ENCODE data around the gene ZDHHC14. TPM values are rescaled to one million over a fixed set of nuclear protein-coding genes. Genes with fewer than 3 reads are reported as not detected.

Gene ZDHHC14
- total RNA-seq, 1 donor from 2014 or later: 5.1 TPM

DNA sequence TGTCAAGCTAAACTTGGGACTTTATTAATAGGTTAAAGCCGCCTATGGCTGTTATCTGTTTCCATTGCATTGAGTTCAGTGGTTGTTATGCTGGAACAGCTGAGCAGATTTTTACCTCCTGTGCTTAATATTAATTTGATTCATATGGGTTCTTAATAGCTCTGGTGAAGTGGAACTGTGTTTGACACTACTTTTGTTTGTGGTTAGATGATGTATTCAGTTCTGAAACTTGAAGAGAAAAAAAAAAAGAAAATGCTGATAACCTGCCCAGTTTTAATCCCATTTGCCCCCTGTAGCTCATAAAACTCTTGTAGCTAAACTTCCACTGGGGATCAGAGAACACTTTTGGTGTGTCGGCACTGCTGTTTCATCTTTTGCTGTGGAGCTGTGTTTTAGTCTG, 117.8 kb downstream of the ZDHHC14 start:
- H3K4me1 Mint-ChIP-seq (ENCODE audit: low read depth, unreplicated experiment): no peaks in the 10 kb centered on the region
- H3K9me3 Mint-ChIP-seq (ENCODE audit: unreplicated experiment): peaks cover 5% of the 10 kb centered on the region
- H3K36me3 Mint-ChIP-seq (ENCODE audit: unreplicated experiment): peaks cover 15% of the 10 kb centered on the region
- TF ChIP-seq, protein P1, sequence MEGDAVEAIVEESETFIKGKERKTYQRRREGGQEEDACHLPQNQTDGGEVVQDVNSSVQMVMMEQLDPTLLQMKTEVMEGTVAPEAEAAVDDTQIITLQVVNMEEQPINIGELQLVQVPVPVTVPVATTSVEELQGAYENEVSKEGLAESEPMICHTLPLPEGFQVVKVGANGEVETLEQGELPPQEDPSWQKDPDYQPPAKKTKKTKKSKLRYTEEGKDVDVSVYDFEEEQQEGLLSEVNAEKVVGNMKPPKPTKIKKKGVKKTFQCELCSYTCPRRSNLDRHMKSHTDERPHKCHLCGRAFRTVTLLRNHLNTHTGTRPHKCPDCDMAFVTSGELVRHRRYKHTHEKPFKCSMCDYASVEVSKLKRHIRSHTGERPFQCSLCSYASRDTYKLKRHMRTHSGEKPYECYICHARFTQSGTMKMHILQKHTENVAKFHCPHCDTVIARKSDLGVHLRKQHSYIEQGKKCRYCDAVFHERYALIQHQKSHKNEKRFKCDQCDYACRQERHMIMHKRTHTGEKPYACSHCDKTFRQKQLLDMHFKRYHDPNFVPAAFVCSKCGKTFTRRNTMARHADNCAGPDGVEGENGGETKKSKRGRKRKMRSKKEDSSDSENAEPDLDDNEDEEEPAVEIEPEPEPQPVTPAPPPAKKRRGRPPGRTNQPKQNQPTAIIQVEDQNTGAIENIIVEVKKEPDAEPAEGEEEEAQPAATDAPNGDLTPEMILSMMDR (IDR thresholded peaks at IDR 0.05; ENCODE audit: partially characterized antibody, unreplicated experiment): no peak
- H3K4me3 Mint-ChIP-seq (ENCODE audit: unreplicated experiment): no peak overlapping the region
- H3K27ac Mint-ChIP-seq (ENCODE audit: unreplicated experiment): no peak overlapping the region
- DNase-seq: no peak
- H3K27me3 Mint-ChIP-seq (ENCODE audit: unreplicated experiment): peaks cover 6% of the 10 kb centered on the region

DNA sequence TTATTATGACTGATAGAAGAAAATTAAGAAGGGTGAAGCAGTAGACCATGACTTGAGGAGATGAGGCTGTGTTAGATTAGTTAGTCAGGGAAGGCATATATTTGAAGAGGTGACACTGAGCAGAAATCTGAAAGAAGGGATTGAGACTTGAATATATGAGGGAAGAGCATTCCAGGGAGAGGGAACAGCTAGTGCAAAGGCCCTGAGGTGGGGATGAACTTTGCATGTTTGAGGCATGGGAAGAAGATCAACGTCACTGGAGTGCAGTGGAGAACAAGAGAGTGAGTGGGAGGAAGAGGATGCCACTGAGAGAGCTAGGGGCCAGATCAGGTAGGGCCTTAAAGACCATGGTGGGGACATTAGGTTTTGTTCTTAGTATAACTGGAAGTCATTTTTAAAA, 119.0 kb downstream of the ZDHHC14 start:
- TF ChIP-seq, protein P1 (IDR thresholded peaks at IDR 0.05; ENCODE audit: partially characterized antibody, unreplicated experiment): no peak
- no peaks in the 10 kb centered on the region for H3K4me1 Mint-ChIP-seq (ENCODE audit: low read depth, unreplicated experiment)
- H3K27ac Mint-ChIP-seq (ENCODE audit: unreplicated experiment): no peak overlapping the region
- H3K9me3 Mint-ChIP-seq (ENCODE audit: unreplicated experiment): peaks cover 5% of the 10 kb centered on the region
- H3K27me3 Mint-ChIP-seq (ENCODE audit: unreplicated experiment): peaks cover 1% of the 10 kb centered on the region
- no peak for DNase-seq
- H3K36me3 Mint-ChIP-seq (ENCODE audit: unreplicated experiment): peaks cover 17% of the 10 kb centered on the region
- H3K4me3 Mint-ChIP-seq (ENCODE audit: unreplicated experiment): no peak overlapping the region

DNA sequence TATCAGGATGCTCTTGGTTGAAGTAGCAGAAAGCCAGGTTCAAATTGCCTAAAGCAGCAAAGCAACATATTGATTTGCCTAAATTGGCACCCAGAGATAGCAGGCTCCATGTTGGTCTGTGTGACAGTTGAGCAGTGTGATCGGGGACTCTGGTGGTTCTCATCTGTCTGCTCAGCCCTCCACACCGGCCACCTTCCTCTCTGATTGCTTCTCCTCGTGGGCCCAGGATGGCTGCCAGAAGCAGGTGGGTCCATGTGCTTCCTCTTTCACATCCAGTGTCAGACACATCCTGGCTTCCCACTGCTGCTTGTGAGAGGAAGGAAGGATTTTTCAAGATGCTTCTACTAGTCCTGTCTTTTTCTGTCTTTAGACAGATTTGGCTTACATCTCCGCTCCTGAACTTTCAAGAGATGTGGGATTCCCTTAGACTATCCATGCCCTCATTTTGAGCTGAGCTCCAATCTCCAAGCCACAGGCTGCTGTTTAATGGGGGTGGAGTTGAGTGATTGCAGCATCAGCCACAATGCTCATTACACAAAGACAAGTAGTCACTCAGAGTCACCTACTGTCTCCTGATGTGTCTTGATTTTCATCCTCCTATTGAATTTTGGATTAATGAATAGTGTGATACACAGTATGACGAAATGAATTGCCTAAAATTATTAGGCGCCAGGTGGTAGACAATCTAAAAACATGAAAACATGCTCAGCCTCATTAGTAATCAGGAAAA, 122.2 kb downstream of the ZDHHC14 start:
- Mint-ChIP-seq H3K27ac (ENCODE audit: unreplicated experiment) (no peak overlapping the region), H3K27me3 (ENCODE audit: unreplicated experiment) (no peaks in the 10 kb centered on the region), H3K9me3 (ENCODE audit: unreplicated experiment) (peaks cover 8% of the 10 kb centered on the region), H3K4me3 (ENCODE audit: unreplicated experiment) (no peak overlapping the region), H3K4me1 (ENCODE audit: low read depth, unreplicated experiment) (no peaks in the 10 kb centered on the region), H3K36me3 (ENCODE audit: unreplicated experiment) (peaks cover 19% of the 10 kb centered on the region)
- DNase-seq: no peak
- TF ChIP-seq, protein P1 (IDR thresholded peaks at IDR 0.05; ENCODE audit: partially characterized antibody, unreplicated experiment): no peak

DNA sequence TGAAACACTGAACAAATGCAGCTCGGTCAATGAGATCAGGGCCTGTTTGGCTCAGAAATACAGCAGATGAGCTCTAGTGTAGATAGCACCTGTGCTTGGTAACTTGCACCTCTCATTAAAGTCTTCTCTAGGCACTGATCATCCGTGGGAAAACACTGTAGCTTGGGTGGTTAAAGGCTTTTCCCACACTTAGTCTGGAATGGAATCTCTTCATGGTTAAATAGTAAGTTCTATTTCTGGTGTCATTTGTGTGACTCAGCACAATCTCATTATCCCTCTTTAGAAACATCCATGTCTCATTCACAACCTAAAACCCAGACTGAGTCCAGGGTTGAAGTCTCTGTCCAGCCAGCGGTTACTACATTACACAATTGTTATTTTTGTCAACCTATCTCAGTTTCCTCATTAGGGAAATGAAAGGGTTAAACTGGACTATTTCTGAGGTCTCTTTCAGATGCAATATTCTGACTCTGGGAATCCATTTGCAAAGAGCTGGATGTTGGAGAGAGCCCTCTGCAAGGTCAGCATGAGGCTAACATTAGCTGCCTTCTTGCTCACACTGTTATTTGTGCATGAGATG, 125.0 kb downstream of the ZDHHC14 start:
- Mint-ChIP-seq H3K27me3 (ENCODE audit: unreplicated experiment) (peaks cover 2% of the 10 kb centered on the region), H3K27ac (ENCODE audit: unreplicated experiment) (no peak overlapping the region), H3K4me1 (ENCODE audit: low read depth, unreplicated experiment) (no peaks in the 10 kb centered on the region), H3K4me3 (ENCODE audit: unreplicated experiment) (no peak overlapping the region), H3K36me3 (ENCODE audit: unreplicated experiment) (peaks cover 18% of the 10 kb centered on the region), H3K9me3 (ENCODE audit: unreplicated experiment) (peaks cover 6% of the 10 kb centered on the region)
- TF ChIP-seq, protein P1 (IDR thresholded peaks at IDR 0.05; ENCODE audit: partially characterized antibody, unreplicated experiment): no peak
- DNase-seq: no peak

Measured in glutamatergic neuron (in vitro differentiated cells).